DOHH2 (cell line): ENCODE measurements around the gene LMNB1.

ENCODE experiments used
- H3F3A ChIP-seq: fragments of 200-600 bp; sonication (generic), shearing (Covaris generic); 2 replicates; pipeline ENCODE4 v1.6.0; 2016; ENCODE audit warnings: antibody characterized with exemption, mild to moderate bottlenecking; ENCODE audit not compliant: control insufficient read depth, insufficient read depth
- H3K27ac ChIP-seq: fragments of 200-600 bp; sonication (generic); 2 replicates; pipeline ENCODE4 v1.5.1; 2014; ENCODE audit warnings: low read depth, mild to moderate bottlenecking, low read length, moderate library complexity
- H3K27me3 ChIP-seq: fragments of 200-600 bp; sonication (generic); 2 replicates; pipeline ENCODE4 v1.6.1; 2014; ENCODE audit warnings: mild to moderate bottlenecking, low read length, mixed read lengths; ENCODE audit not compliant: control insufficient read depth
- H3K36me3 ChIP-seq: fragments of 200-600 bp; sonication (generic); 2 replicates; pipeline ENCODE4 v1.6.1; 2014; ENCODE audit warnings: mild to moderate bottlenecking, low read length, moderate library complexity, mixed read lengths; ENCODE audit not compliant: control insufficient read depth
- H3K4me1 ChIP-seq: fragments of 200-600 bp; sonication (generic); 2 replicates; pipeline ENCODE4 v1.6.1; 2014; ENCODE audit warnings: mild to moderate bottlenecking, low read length, mixed read lengths; ENCODE audit not compliant: control insufficient read depth
- H3K4me2 ChIP-seq: fragments of 200-600 bp; sonication (generic); 2 replicates; pipeline ENCODE4 v1.6.0; 2014; ENCODE audit warnings: mild to moderate bottlenecking, low read length, moderate library complexity
- H3K4me3 ChIP-seq: fragments of 200-600 bp; sonication (generic); 2 replicates; pipeline ENCODE4 v1.5.1; 2014; ENCODE audit warnings: mild to moderate bottlenecking, low read length, mixed read lengths
- H3K79me2 ChIP-seq: fragments of 200-600 bp; sonication (generic); 2 replicates; pipeline ENCODE4 v1.6.1; 2014; ENCODE audit warnings: mild to moderate bottlenecking, low read length, mixed read lengths; ENCODE audit not compliant: control insufficient read depth
- H3K9me2 ChIP-seq: fragments of 200-600 bp; sonication (generic); replicated peaks from 2 replicates; pipeline ENCODE4 v1.6.1; 2014; ENCODE audit warnings: mild to moderate bottlenecking, low read length, mixed read lengths; ENCODE audit not compliant: control insufficient read depth
- H3K9me3 ChIP-seq: fragments of 200-600 bp; sonication (generic); 2 replicates; pipeline ENCODE4 v1.6.1; 2014; ENCODE audit warnings: antibody characterized with exemption, low read length, mixed read lengths; ENCODE audit not compliant: control insufficient read depth, insufficient read depth
- H4K20me1 ChIP-seq: fragments of 200-600 bp; sonication (generic); 2 replicates; pipeline ENCODE4 v1.6.0; 2014; ENCODE audit warnings: low read depth, mild to moderate bottlenecking, antibody characterized with exemption, low read length, moderate library complexity; ENCODE audit not compliant: control insufficient read depth, insufficient read depth
- CTCF ChIP-seq: fragments of 200-600 bp; sonication (generic); IDR thresholded peaks from one replicate; pipeline ENCODE4 v1.5.1; 2014; ENCODE audit warnings: antibody characterized with exemption, mild to moderate bottlenecking, low read depth, low read length; ENCODE audit not compliant: poor library complexity, severe bottlenecking
- EZH2phosphoT487 ChIP-seq: fragments of 200-600 bp; sonication (generic); IDR thresholded peaks from 2 replicates; pipeline ENCODE4 v1.6.1; 2017; ENCODE audit warnings: borderline replicate concordance, mild to moderate bottlenecking, antibody characterized with exemption, low read length, moderate library complexity, mixed read lengths

LMNB1 gene

GRCh38 chr5:126846344-126846743, 69.4 kb downstream of the LMNB1 start:
- H3K27ac ChIP-seq, result no peak overlapping the region
- H3K4me1 ChIP-seq, result peaks cover 14% of the 10 kb centered on the region
- H3K79me2 ChIP-seq, result no peaks in the 10 kb centered on the region
- no peaks in the 10 kb centered on the region for H3K9me2 ChIP-seq
- no peaks in the 10 kb centered on the region for H3K9me3 ChIP-seq
- H3K4me3 ChIP-seq, result no peak overlapping the region
- H3K27me3 ChIP-seq, result no peaks in the 10 kb centered on the region
- H4K20me1 ChIP-seq, result no peaks in the 10 kb centered on the region
- H3K4me2 ChIP-seq, result no peak overlapping the region
- TF ChIP-seq CTCF (no peak), EZH2phosphoT487 (no peak)
- peaks cover 4% of the 10 kb centered on the region; the same call in 1 of the 2 replicates for H3K36me3 ChIP-seq
- H3F3A ChIP-seq, result peaks cover 4% of the 10 kb centered on the region; the same call in 1 of the 2 replicates

GRCh38 chr5:126846744-126847455, 70.0 kb downstream of the LMNB1 start:
- H3K9me3 ChIP-seq, result no peaks in the 10 kb centered on the region
- no peak overlapping the region for H3K4me2 ChIP-seq
- peaks cover 7% of the 10 kb centered on the region for H3K36me3 ChIP-seq
- no peaks in the 10 kb centered on the region for H3K79me2 ChIP-seq
- no peak overlapping the region for H3K27ac ChIP-seq
- H3K4me1 ChIP-seq, result peaks cover 20% of the 10 kb centered on the region
- H3K9me2 ChIP-seq, result no peaks in the 10 kb centered on the region
- H3F3A ChIP-seq, result peaks cover 4% of the 10 kb centered on the region; the same call in 1 of the 2 replicates
- H3K27me3 ChIP-seq, result no peaks in the 10 kb centered on the region
- no peak overlapping the region for H3K4me3 ChIP-seq
- no peak for TF ChIP-seq EZH2phosphoT487
- TF ChIP-seq CTCF, result no peak
- H4K20me1 ChIP-seq, result no peaks in the 10 kb centered on the region

- peaks cover 8% of the 10 kb centered on the region for H3K36me3 ChIP-seq
- H3K27me3 ChIP-seq, result no peaks in the 10 kb centered on the region
- H4K20me1 ChIP-seq, result no peaks in the 10 kb centered on the region
- peaks cover 4% of the 10 kb centered on the region; the same call in 1 of the 2 replicates for H3F3A ChIP-seq
- H3K9me2 ChIP-seq, result no peaks in the 10 kb centered on the region
- H3K9me3 ChIP-seq, result no peaks in the 10 kb centered on the region
- H3K4me2 ChIP-seq, result no peak overlapping the region
- TF ChIP-seq CTCF (no peak), EZH2phosphoT487 (no peak)
- no peak overlapping the region for H3K4me3 ChIP-seq
- no peak overlapping the region for H3K27ac ChIP-seq
- peaks cover 25% of the 10 kb centered on the region for H3K4me1 ChIP-seq
- H3K79me2 ChIP-seq, result no peaks in the 10 kb centered on the region
Measured at GRCh38 chr5:126847456-126847820, 70.5 kb downstream of the LMNB1 start.
